ENCODE results near the gene GOLPH3L.

GRCh38 chr1:150730130-150730721 is 33.3 kb upstream of the GOLPH3L start:
- no peak for TF ChIP-seq YY1 (IDR thresholded peaks at IDR 0.05; ENCODE audit: insufficient read depth, insufficient read length)
- TF ChIP-seq SUZ12 (IDR thresholded peaks at IDR 0.05; ENCODE audit: extremely low read depth, insufficient read depth, insufficient read length) = no peak
- no peak for TF ChIP-seq ZNF274 (IDR thresholded peaks at IDR 0.05; ENCODE audit: low read depth, low read length)
